Prostate gland (tissue), 2 donors: ENCODE data around the gene PHLDA2.

ENCODE experiments used
- POLR2A ChIP-seq: fragments of 450-650 bp; IDR thresholded peaks from one replicate; pipeline ENCODE4 v1.6.1; 2016; ENCODE audit warnings: antibody characterized with exemption, mild to moderate bottlenecking
- POLR2AphosphoS5 ChIP-seq: sonication (generic); formaldehyde crosslinking; IDR thresholded peaks from one replicate; pipeline ENCODE4 v1.6.1; 2017; ENCODE audit warnings: antibody characterized with exemption
- TF ChIP-seq, protein P1 (sequence below), 4 experiments: fragments of 200-600 bp in 2 of 4; fragments of 450-650 bp in 2 of 4; sonication (generic) in 2 of 4; IDR thresholded peaks; 1 replicate in 3 of 4; 2 replicates in 1 of 4; pipeline ENCODE4 v1.5.1; 2016 to 2019; ENCODE audit warnings: antibody characterized with exemption in 4 of 4, mild to moderate bottlenecking in 2 of 4, moderate library complexity in 2 of 4

DNA sequence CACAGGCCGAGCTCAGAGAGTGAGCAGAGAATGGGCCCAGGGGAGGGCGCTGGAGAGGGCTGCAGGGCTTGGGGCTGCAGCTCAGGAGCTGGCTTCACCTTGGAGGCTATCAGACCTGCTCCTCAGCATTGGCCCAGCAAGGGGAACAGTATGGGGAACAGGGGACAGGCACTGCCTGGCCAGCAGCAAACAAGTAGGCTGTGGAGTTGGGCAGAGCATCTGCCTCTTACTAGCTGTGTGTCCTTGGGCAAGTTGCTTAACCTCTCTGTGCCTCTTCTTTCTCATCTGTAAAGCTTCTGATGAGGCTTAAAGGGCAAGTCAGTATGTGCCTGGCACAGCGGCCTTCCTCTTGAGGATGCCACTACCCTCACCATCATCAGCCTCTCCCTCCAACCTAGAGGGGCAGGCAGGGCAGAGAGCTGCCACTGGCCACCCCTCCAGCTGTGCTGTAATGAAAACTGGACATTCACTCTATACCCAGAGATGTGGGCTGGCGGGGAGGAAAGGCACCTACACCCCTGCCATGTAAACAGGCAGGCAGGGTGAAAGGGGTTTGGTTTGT is 36.2 kb downstream of the PHLDA2 start:
- TF ChIP-seq, protein P1, sequence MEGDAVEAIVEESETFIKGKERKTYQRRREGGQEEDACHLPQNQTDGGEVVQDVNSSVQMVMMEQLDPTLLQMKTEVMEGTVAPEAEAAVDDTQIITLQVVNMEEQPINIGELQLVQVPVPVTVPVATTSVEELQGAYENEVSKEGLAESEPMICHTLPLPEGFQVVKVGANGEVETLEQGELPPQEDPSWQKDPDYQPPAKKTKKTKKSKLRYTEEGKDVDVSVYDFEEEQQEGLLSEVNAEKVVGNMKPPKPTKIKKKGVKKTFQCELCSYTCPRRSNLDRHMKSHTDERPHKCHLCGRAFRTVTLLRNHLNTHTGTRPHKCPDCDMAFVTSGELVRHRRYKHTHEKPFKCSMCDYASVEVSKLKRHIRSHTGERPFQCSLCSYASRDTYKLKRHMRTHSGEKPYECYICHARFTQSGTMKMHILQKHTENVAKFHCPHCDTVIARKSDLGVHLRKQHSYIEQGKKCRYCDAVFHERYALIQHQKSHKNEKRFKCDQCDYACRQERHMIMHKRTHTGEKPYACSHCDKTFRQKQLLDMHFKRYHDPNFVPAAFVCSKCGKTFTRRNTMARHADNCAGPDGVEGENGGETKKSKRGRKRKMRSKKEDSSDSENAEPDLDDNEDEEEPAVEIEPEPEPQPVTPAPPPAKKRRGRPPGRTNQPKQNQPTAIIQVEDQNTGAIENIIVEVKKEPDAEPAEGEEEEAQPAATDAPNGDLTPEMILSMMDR (IDR thresholded peaks at IDR 0.05): peak in 2 of 4 experiments; percentile 30 to 37
- TF ChIP-seq POLR2AphosphoS5: no peak
- TF ChIP-seq POLR2A: no peak
